ENCODE measurements around the gene NMD3. TPM values are rescaled to one million over a fixed set of nuclear protein-coding genes. Genes with fewer than 3 reads are reported as not detected.

NMD3 gene
- total RNA-seq, 2 experiments from 2014 or later = 38.0 to 56.2 TPM

- Mint-ChIP-seq H3K36me3 (peaks cover 39% of the 10 kb centered on the region), H3K27ac (no peak overlapping the region), H3K4me3 (no peak overlapping the region), H3K9me3 (ENCODE audit: low read depth) (no peaks in the 10 kb centered on the region), H3K27me3 (no peaks in the 10 kb centered on the region), H3K4me1 (no peaks in the 10 kb centered on the region)
- CTCF ChIA-PET = no interaction called here
- DNase-seq (no peak), ATAC-seq (no peak)
Measured at GRCh38 chr3:161250116-161250515, 29.0 kb downstream of the NMD3 start.

GRCh38 chr3:161251716-161252115 lies 30.6 kb downstream of the NMD3 start:
- Mint-ChIP-seq H3K4me1 (no peaks in the 10 kb centered on the region), H3K27ac (no peak overlapping the region), H3K36me3 (peaks cover 45% of the 10 kb centered on the region), H3K27me3 (no peaks in the 10 kb centered on the region), H3K4me3 (no peak overlapping the region), H3K9me3 (ENCODE audit: low read depth) (no peaks in the 10 kb centered on the region)
- DNase-seq (no peak), ATAC-seq (no peak)
- CTCF ChIA-PET = no interaction called here

GRCh38 chr3:161252143-161252542 lies 31.0 kb downstream of the NMD3 start:
- CTCF ChIA-PET = no interaction called here
- peaks cover 44% of the 10 kb centered on the region for H3K36me3 Mint-ChIP-seq

GRCh38 chr3:161253711-161254110 lies 32.6 kb downstream of the NMD3 start:
- CTCF ChIA-PET = no interaction called here
- H3K27me3 Mint-ChIP-seq = no peaks in the 10 kb centered on the region
- ATAC-seq (no peak), DNase-seq (no peak)
- no peaks in the 10 kb centered on the region for H3K9me3 Mint-ChIP-seq (ENCODE audit: low read depth)
- H3K36me3 Mint-ChIP-seq = peaks cover 45% of the 10 kb centered on the region
- H3K4me3 Mint-ChIP-seq = no peak overlapping the region
- no peak overlapping the region for H3K27ac Mint-ChIP-seq
- no peaks in the 10 kb centered on the region for H3K4me1 Mint-ChIP-seq

More at GRCh38 chr3:161252143-161252542, 31.0 kb downstream of the NMD3 start:
- no peak for DNase-seq
- H3K27me3 Mint-ChIP-seq = no peaks in the 10 kb centered on the region
- ATAC-seq = no peak
- H3K9me3 Mint-ChIP-seq (ENCODE audit: low read depth) = no peaks in the 10 kb centered on the region
- no peak overlapping the region for H3K4me3 Mint-ChIP-seq
- H3K27ac Mint-ChIP-seq = no peak overlapping the region
- H3K4me1 Mint-ChIP-seq = no peaks in the 10 kb centered on the region

GRCh38 chr3:161254861-161255260 lies 33.8 kb downstream of the NMD3 start:
- Mint-ChIP-seq H3K4me1 (no peaks in the 10 kb centered on the region), H3K27me3 (no peaks in the 10 kb centered on the region), H3K27ac (no peak overlapping the region), H3K4me3 (no peak overlapping the region), H3K9me3 (ENCODE audit: low read depth) (no peaks in the 10 kb centered on the region), H3K36me3 (peaks cover 42% of the 10 kb centered on the region)
- CTCF ChIA-PET = no interaction called here
- no peak for DNase-seq
- no peak for ATAC-seq

- ATAC-seq (no peak), DNase-seq (no peak)
- Mint-ChIP-seq H3K9me3 (ENCODE audit: low read depth) (no peaks in the 10 kb centered on the region), H3K27ac (no peak overlapping the region), H3K27me3 (no peaks in the 10 kb centered on the region), H3K4me1 (no peaks in the 10 kb centered on the region), H3K4me3 (no peak overlapping the region), H3K36me3 (peaks cover 47% of the 10 kb centered on the region)
- CTCF ChIA-PET = no interaction called here
Measured at GRCh38 chr3:161263057-161263456, 41.9 kb downstream of the NMD3 start.

GRCh38 chr3:161264852-161265251 lies 43.7 kb downstream of the NMD3 start:
- no peaks in the 10 kb centered on the region for H3K4me1 Mint-ChIP-seq
- no peaks in the 10 kb centered on the region for H3K9me3 Mint-ChIP-seq (ENCODE audit: low read depth)
- H3K36me3 Mint-ChIP-seq = peaks cover 43% of the 10 kb centered on the region
- H3K27me3 Mint-ChIP-seq = no peaks in the 10 kb centered on the region
- H3K4me3 Mint-ChIP-seq = no peak overlapping the region
- DNase-seq (no peak), ATAC-seq (no peak)
- CTCF ChIA-PET = no interaction called here
- H3K27ac Mint-ChIP-seq = no peak overlapping the region

GRCh38 chr3:161265916-161266571 lies 44.9 kb downstream of the NMD3 start:
- Mint-ChIP-seq H3K36me3 (peaks cover 32% of the 10 kb centered on the region), H3K27ac (no peak overlapping the region), H3K4me3 (no peak overlapping the region), H3K27me3 (no peaks in the 10 kb centered on the region), H3K9me3 (ENCODE audit: low read depth) (no peaks in the 10 kb centered on the region), H3K4me1 (no peaks in the 10 kb centered on the region)
- no peak for DNase-seq
- CTCF ChIA-PET = interaction anchor here (0.8 kb wide), 1 partner anchor 9 kb away, joined by 4 read pairs; no protein-coding TSS in a partner anchor
- ATAC-seq = no peak

- CTCF ChIA-PET = interaction anchor here (0.8 kb wide), 1 partner anchor 9 kb away, joined by 4 read pairs; no protein-coding TSS in a partner anchor
Measured at GRCh38 chr3:161266731-161267150, 45.6 kb downstream of the NMD3 start.

GRCh38 chr3:161267646-161268045 lies 46.5 kb downstream of the NMD3 start:
- Mint-ChIP-seq H3K36me3 (peaks cover 23% of the 10 kb centered on the region), H3K27ac (no peak overlapping the region), H3K9me3 (ENCODE audit: low read depth) (no peaks in the 10 kb centered on the region), H3K4me1 (peaks cover 4% of the 10 kb centered on the region), H3K27me3 (no peaks in the 10 kb centered on the region), H3K4me3 (no peak overlapping the region)
- ATAC-seq (no peak), DNase-seq (no peak)
- CTCF ChIA-PET = no interaction called here

More at GRCh38 chr3:161266731-161267150, 45.6 kb downstream of the NMD3 start:
- H3K4me3 Mint-ChIP-seq = no peak overlapping the region
- H3K4me1 Mint-ChIP-seq = peaks cover 4% of the 10 kb centered on the region
- no peak for ATAC-seq
- H3K9me3 Mint-ChIP-seq (ENCODE audit: low read depth) = no peaks in the 10 kb centered on the region
- no peaks in the 10 kb centered on the region for H3K27me3 Mint-ChIP-seq
- H3K36me3 Mint-ChIP-seq = peaks cover 29% of the 10 kb centered on the region
- H3K27ac Mint-ChIP-seq = no peak overlapping the region
- no peak for DNase-seq

GRCh38 chr3:161268601-161269000 lies 47.5 kb downstream of the NMD3 start:
- ATAC-seq (no peak), DNase-seq (no peak)
- no peaks in the 10 kb centered on the region for H3K9me3 Mint-ChIP-seq (ENCODE audit: low read depth)
- H3K27me3 Mint-ChIP-seq = no peaks in the 10 kb centered on the region
- CTCF ChIA-PET = no interaction called here
- peaks cover 15% of the 10 kb centered on the region for H3K36me3 Mint-ChIP-seq
- peaks cover 4% of the 10 kb centered on the region for H3K4me1 Mint-ChIP-seq
- no peak overlapping the region for H3K4me3 Mint-ChIP-seq
- no peak overlapping the region for H3K27ac Mint-ChIP-seq

- ATAC-seq = no peak
- Mint-ChIP-seq H3K4me1 (peaks cover 4% of the 10 kb centered on the region), H3K4me3 (no peak overlapping the region), H3K36me3 (no peaks in the 10 kb centered on the region), H3K27me3 (no peaks in the 10 kb centered on the region), H3K9me3 (ENCODE audit: low read depth) (no peaks in the 10 kb centered on the region), H3K27ac (no peak overlapping the region)
- no peak for DNase-seq
- CTCF ChIA-PET = interaction anchor here (1.2 to 2.7 kb wide), 4 partner anchors 50 to 314 kb away, joined by 3 to 8 read pairs (median 4); partner anchors contain the start of gene NMD3
Measured at GRCh38 chr3:161270991-161271390, 49.9 kb downstream of the NMD3 start.

- CTCF ChIA-PET = interaction anchor here (0.7 to 2.7 kb wide), 6 partner anchors 51 to 315 kb away, joined by 3 to 8 read pairs (median 4); partner anchors contain the start of gene NMD3
- Mint-ChIP-seq H3K36me3 (no peaks in the 10 kb centered on the region), H3K27ac (no peak overlapping the region), H3K27me3 (no peaks in the 10 kb centered on the region), H3K4me1 (peaks cover 4% of the 10 kb centered on the region), H3K9me3 (ENCODE audit: low read depth) (no peaks in the 10 kb centered on the region), H3K4me3 (no peak overlapping the region)
- DNase-seq (no peak), ATAC-seq (no peak)
Measured at GRCh38 chr3:161271646-161272045, 50.5 kb downstream of the NMD3 start.

GRCh38 chr3:161272524-161272923 lies 51.4 kb downstream of the NMD3 start:
- H3K4me3 Mint-ChIP-seq = no peak overlapping the region
- ATAC-seq = no peak
- H3K4me1 Mint-ChIP-seq = peaks cover 4% of the 10 kb centered on the region
- no peaks in the 10 kb centered on the region for H3K27me3 Mint-ChIP-seq
- no peaks in the 10 kb centered on the region for H3K9me3 Mint-ChIP-seq (ENCODE audit: low read depth)
- no peak for DNase-seq
- H3K27ac Mint-ChIP-seq = no peak overlapping the region
- CTCF ChIA-PET = interaction anchor here (1.2 to 2.7 kb wide), 2 partner anchors 149 to 316 kb away, joined by 3 to 8 read pairs; no protein-coding TSS in a partner anchor
- H3K36me3 Mint-ChIP-seq = no peaks in the 10 kb centered on the region
